Measurements from ENCODE around the gene NINJ2.

GRCh38 chr12:579420-580110 lies 83.7 kb downstream of the NINJ2 start:
- no peak for TF ChIP-seq CTCF (conservative IDR thresholded peaks at IDR 0.05)
- no peak for TF ChIP-seq ZFX (IDR thresholded peaks at IDR 0.05)
